HG03457 (cell line): ENCODE results near the gene G0S2.

Experiments used
- ATAC-seq: cut with Tn5 transposase; IDR thresholded peaks from one replicate; pipeline ENCODE4 v1.9.1; 2021; ENCODE audit warnings: moderate number of reproducible peaks; ENCODE audit not compliant: unreplicated experiment

The G0S2 gene

GRCh38 chr1:209674957-209675564 is at the start of gene G0S2:
TSS of gene G0S2 (plus strand) at chr1:209675412. CDS start at chr1:209675685, 273 bp downstream.
- no peak for ATAC-seq

- no peak for ATAC-seq
Observed at GRCh38 chr1:209625791-209626285, 49.4 kb upstream of the G0S2 start.

GRCh38 chr1:209626346-209627026 is 48.7 kb upstream of the G0S2 start:
- no peak for ATAC-seq

GRCh38 chr1:209627027-209627731 is 48.0 kb upstream of the G0S2 start:
- ATAC-seq = no peak

- no peak for ATAC-seq
Observed at GRCh38 chr1:209627732-209628196, 47.4 kb upstream of the G0S2 start.

- ATAC-seq = no peak
Observed at GRCh38 chr1:209628618-209629299, 46.5 kb upstream of the G0S2 start.

GRCh38 chr1:209629621-209630382 is 45.4 kb upstream of the G0S2 start:
- no peak for ATAC-seq

- no peak for ATAC-seq
Observed at GRCh38 chr1:209630383-209631225, 44.6 kb upstream of the G0S2 start.

- no peak for ATAC-seq
Observed at GRCh38 chr1:209633335-209633997, 41.7 kb upstream of the G0S2 start.

- ATAC-seq = no peak
Observed at GRCh38 chr1:209634005-209634737, 41.0 kb upstream of the G0S2 start.

- ATAC-seq = no peak
Observed at GRCh38 chr1:209635850-209636249, 39.4 kb upstream of the G0S2 start.

- ATAC-seq = no peak
Observed at GRCh38 chr1:209641832-209642172, 33.4 kb upstream of the G0S2 start.

GRCh38 chr1:209642816-209643215 is 32.4 kb upstream of the G0S2 start:
- ATAC-seq = no peak

- ATAC-seq = no peak
Observed at GRCh38 chr1:209643285-209644020, 31.8 kb upstream of the G0S2 start.

GRCh38 chr1:209645574-209646452 is 29.4 kb upstream of the G0S2 start:
- ATAC-seq = no peak

GRCh38 chr1:209646558-209646957 is 28.7 kb upstream of the G0S2 start:
- no peak for ATAC-seq

- no peak for ATAC-seq
Observed at GRCh38 chr1:209647156-209647555, 28.1 kb upstream of the G0S2 start.
